ENCODE data around the gene CD83. TPM values are rescaled to one million over a fixed set of nuclear protein-coding genes. Genes with fewer than 3 reads are reported as not detected.

Gene CD83
- polyA plus RNA-seq, 3 donors: 10.4 to 12.3 (median 11.3) TPM

DNA sequence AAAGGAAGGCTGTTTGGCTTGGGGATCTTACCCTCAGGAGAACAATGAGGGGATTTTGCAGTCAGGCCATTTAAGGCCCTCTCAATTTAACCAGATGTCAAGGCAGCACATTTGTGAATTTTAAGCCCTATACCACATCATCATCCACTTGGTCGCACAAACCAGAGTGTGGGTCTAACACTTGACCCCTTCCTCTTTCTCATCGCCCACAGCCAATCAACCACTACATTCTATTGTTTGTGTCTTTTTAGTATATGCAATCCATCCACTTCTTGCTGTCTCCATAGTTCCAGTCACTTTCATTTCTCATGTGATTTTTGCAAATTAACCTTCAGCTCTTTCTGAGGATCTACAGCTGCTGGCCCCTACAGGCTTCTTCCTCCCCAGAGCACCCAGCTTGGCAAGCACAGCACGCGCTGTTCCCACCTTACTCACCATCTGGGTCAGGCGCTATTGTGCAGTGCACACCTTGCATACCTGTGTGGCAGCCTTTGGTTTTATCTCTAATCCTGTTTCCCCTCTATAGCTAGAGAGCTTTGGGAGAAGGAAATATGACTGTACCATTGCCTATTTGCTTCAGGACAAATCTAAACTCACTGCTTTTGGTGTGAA is 32.3 kb upstream of the CD83 start:
- DNase-seq (ENCODE audit: extremely low read depth in 1 of 11, low read depth in 9 of 11, low spot score in 4 of 11): no peak

DNA sequence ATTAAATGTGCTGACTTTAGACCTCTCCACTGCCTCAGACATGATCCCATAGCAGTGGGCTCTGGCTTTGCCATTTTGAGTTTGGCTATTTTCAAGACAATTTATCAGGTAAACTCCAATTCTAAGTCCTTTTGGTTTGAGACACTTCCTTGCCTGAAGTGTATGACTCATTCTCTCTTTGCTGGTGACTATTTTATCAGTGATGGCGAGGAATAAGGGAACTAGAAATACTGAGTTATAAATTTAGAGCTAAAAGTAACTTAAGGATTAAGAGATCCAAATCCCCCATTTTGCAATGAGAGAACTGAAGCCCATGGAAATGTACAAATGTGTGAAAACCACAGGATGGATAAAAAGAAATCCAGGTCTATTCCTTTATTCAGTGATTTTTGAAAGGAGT is 30.9 kb upstream of the CD83 start:
- no peak for DNase-seq (ENCODE audit: extremely low read depth in 1 of 11, low read depth in 9 of 11, low spot score in 4 of 11)

DNA sequence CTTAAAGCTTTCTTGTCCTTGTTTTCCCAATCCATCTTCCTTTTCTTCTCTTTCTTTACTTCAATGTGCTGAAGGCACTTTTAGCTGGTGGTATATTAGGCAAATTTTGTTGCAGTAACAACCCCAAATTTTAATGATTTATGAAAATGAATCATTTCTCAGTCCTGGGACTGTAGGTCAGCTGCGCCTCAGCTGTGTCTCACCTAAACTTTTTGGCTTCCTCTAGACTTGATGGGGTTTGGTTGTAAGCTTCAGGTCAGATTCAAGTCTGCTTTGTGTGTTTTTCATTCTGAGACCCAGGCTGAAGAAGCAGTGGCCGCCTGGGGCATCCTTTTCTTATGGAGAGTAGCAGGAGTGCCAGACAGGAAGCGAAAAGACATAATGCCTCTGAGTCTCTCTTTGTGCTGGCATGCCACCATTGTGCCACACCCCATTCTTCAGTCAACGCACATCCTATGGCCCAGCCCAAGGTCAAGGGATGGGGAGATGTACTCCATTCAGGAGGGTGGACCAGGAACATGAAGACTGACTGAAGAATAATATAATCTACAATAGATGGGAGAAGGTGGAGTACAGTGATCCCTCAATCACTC is 28.9 kb upstream of the CD83 start:
- DNase-seq (ENCODE audit: extremely low read depth in 1 of 11, low read depth in 9 of 11, low spot score in 4 of 11): no peak

DNA sequence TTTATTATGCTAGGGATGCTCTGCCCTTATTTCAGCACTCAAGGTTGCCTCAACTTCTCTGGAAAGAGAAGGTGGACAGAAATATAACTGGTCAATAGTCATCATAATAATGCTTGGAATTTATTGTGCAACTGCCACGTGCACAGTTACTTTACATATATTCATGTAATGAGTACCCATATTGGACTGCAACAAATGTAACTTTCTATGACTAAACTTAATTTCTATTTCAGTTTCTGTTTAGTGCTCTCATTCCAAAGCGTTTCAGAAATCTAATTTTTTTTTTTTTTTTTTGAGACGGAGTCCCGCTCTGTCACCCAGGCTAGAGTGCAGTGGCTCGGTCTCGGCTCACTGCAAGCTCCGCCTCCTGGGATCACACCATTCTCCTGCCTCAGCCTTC is 28.3 kb upstream of the CD83 start:
- no peak for DNase-seq (ENCODE audit: extremely low read depth in 1 of 11, low read depth in 9 of 11, low spot score in 4 of 11)

DNA sequence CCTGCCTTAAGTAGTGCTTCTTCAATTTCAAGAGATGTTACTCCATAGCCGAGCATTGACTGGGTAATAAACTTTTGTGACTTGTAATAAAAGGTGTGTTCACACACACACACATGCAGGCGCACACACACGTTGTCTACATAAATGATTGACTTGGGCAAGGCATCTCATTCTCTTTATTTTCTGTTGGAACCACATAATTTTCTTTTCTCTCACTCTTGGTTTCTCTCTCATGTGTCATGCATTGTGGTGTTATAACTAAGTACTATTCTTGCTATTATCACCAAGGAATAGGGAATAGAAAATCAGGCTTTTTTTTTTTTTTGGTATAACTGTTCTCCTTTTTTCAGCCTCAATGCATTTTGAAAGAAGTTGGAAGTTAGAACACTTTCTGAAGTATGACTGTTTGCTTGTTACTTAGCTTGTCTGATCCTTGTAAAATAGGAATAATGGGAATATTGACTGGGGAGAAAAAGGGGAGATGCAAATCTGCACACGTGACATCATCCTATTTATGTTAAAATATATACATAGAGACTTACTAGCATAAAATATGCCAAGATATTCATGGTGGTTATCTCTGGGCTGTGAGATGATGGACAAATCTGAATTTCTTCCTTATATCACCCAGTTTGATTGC is 26.1 kb upstream of the CD83 start:
- no peak for DNase-seq (ENCODE audit: extremely low read depth in 1 of 11, low read depth in 9 of 11, low spot score in 4 of 11)

DNA sequence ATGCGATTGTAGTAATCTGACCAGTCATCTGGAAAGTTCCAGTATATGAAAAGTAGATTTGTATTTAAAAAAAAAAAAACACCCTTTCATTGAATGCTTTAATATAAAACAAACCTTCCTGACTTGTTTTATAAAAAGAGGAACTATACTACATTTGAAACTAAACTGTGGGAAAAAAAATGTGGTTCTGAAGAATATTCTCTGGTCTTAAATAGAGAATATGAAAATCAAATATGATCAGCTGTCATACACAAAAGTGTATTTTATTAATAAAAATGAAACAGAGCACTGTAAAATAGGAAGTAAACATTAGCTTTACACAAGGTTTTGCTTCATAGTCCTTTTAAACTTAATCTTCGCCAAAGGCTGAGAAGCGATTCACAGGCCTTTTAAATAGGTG is 25.3 kb upstream of the CD83 start:
- no peak for DNase-seq (ENCODE audit: extremely low read depth in 1 of 11, low read depth in 9 of 11, low spot score in 4 of 11)

DNA sequence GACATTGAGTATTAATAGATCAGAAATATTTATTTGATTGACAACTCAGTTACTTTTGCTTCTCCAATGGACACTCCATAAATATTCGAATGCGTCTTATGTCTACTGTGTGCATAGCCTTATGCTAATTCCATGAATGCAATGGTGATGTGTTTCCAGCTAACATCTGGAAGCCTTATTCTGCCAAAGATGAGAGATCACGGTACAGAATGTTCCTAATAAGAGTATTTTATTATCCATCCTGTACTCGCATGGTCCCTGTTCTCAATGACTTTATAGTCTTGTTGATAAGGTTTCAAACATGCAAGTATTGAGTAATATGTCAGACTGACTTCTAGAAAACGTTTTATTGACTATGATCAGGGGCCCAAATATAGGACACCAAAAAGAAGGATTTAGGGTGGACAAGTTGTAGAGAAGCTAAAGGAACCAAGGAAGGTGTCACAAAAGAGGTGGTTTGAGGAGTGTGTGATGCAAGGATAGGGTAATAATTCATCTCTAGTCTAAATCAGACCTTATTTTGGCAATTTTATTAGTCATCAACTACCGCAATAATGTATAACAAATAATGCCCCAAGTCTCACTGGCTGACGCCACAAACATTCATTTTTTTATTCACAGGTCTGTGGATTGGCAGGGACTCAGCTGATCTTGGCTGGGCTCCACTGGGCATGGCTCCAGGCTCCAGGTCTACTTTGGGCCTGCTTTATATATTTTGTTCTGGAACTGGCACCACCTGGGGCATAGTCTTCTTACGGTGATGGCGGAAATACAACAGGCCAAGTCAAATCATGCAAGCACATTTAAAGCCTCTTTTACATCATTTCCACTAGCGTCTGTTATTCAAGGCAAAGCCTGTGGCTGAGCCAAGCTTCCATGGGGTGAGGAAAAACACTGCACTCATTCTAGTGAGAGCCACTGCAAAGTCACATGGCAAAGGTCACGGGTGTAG is 24.5 kb upstream of the CD83 start:
- DNase-seq (ENCODE audit: extremely low read depth in 1 of 11, low read depth in 9 of 11, low spot score in 4 of 11): no peak

DNA sequence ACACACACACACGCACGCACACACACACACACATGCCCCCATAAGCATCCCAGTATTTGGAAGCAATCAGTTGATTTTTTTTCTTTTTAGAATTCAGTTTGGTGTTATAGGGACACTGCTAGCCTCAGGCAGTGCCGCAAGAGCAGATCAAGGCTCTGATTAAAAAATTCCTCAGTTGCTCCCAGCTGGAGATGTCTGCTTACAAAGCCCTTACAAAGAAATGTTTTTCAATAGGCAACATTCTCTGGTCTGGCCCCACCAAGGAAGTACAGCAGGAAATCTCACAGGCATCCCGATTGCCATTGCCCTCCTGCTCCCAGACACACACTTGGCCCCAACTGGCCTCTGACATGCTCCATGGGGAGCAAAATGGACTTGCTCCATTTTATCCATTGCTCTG is 22.9 kb upstream of the CD83 start:
- no peak for DNase-seq (ENCODE audit: extremely low read depth in 1 of 11, low read depth in 9 of 11, low spot score in 4 of 11)

DNA sequence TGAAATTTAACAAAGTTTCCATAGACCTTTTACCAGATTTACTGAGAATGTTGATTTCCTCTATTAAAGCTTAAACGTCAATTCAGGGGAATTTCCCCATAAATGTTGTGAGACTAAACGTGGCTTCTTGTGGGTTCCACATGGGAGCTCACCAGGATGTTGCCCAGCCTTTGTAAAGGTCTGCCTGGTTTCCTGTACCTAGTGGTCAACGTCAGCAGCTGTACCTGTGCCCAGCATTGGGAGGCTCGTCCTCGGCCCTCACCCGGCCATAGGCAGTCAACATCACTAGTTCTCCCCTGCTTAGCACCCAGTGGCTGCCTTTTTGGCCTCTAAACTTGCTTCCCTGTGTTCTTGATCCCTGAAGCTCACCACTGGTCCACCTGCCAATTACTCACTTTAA is 22.1 kb upstream of the CD83 start:
- DNase-seq (ENCODE audit: extremely low read depth in 1 of 11, low read depth in 9 of 11, low spot score in 4 of 11): no peak

DNA sequence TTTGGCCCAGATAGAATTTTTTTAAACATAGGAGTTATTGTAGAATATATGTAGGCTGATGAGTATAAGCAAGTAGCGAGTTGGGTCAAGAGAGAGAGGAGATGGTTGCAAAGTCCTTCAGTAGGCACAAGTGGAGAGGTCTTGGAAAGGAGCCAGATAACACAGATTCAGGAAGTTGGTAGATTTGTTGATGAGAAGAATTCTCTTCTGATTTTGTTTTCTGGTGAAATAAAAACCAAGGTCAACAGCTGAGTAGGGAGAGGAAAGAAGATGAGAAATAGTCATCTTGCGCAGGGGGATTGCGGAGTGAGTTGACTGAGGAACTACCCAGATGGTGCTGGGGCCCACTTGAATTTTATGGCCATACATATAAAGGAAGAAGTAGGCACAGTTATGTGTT is 17.4 kb upstream of the CD83 start:
- no peak for DNase-seq (ENCODE audit: extremely low read depth in 1 of 11, low read depth in 9 of 11, low spot score in 4 of 11)

DNA sequence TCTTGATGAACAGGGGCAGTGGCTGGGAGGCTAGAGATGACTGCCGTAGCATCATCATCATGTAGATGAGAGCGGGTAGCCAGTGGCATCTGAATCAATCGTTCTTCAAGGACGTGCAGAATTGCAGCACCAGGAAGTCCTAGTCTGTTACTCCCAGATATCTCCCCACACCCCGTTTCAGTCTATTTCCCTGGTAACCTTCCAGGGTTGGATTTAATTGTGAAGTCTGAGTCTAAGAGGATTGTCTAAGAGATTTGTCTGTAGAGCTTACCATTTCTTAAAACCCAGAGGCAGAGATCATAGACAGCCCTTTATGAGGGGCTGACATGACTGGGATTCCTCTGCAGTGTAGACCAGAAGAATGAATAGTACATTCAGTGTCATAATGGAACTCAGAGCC is 16.6 kb upstream of the CD83 start:
- DNase-seq (ENCODE audit: extremely low read depth in 1 of 11, low read depth in 9 of 11, low spot score in 4 of 11): no peak

DNA sequence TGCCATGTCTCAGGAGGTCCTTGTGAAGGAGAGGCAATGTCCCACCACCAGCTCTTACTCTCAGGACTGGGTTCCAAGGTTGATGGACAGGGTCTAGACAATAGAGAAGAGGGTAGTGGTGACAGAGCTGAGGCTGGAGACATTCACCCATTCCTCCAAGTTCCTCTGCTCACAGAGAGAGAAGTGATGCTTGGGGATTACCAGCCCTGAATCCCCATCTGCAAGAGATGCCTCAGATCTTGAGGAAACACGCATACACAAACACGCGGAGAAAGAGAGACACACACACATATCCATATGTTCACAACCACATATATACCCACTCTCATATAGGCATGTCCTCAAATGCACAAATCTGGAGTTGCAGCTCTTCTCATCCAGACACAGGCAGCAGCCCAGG is 15.2 kb upstream of the CD83 start:
- no peak for DNase-seq (ENCODE audit: extremely low read depth in 1 of 11, low read depth in 9 of 11, low spot score in 4 of 11)

DNA sequence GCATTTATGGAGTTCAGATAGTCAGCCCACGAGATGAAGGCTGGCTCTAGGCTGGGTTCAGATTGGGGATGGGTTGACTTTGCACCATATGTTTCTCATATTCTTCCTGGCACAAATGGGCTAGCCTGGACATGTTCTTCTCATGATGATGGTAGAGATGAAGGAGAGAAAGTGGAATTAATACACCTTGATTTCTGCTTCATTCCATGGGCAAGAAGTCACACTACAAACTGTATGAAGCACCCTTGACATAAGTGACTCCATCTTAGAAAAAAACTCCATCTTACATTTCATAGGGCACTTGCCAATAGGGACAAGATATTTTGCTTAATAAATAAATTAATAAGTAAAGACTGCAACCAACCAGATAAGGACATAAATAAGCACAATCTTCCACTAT is 12.0 kb upstream of the CD83 start:
- DNase-seq (ENCODE audit: extremely low read depth in 1 of 11, low read depth in 9 of 11, low spot score in 4 of 11): no peak

DNA sequence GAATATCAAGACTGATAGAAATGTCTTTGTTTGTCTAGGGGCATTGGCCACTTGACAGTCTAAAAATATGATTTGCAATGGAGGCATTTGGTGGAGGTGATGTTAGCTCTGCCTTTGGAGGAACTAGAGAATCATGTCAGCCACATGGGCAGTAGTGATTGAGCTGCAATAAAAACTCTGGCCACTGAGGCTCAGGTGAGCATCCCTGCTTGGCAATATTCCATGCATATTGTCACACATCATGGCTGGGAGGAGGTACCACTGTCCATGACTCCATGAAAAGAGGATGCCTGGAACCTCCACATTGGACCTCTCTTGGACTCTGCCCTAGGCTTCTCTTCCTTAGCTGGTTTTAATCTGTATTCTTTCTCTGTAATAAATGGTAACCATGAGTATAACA is 10.6 kb upstream of the CD83 start:
- no peak for DNase-seq (ENCODE audit: extremely low read depth in 1 of 11, low read depth in 9 of 11, low spot score in 4 of 11)

DNA sequence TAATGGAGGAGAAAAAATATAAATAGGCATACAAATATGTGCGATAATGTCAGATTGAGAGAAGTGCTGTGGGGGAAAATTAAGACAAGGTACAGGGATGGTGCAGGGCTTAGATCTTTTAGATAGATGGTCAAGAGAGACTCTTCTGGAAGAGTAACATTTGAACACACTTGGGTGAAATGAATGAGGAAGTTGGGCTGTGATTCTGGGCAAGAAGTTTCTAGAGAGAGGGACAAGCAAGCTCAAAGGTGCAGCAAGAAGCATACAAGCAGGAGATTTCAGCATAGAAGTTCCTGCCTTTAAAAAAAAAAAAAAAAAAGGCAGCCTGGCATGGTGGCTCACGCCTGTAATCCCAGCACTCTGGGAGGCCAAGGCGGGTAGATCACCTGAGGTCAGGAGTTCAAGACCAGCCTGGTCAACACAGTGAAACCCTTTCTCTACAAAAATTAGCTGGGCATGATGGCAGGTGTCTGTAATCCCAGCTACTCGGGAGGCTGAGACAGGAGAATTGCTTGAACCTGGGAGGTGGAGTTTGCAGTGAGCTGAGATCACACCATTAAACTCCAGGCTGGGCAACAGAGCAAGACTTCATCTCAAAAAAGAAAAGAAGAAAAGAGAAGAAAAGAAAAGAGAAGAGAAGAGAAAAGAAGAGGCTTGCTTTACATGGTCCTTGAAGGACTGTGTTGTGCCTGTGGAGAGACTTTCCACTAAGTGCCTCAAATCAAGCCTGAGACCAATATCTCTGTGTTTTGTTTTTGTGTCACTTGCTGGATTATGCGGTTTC is 9.7 kb upstream of the CD83 start:
- no peak for DNase-seq (ENCODE audit: extremely low read depth in 1 of 11, low read depth in 9 of 11, low spot score in 4 of 11)

DNA sequence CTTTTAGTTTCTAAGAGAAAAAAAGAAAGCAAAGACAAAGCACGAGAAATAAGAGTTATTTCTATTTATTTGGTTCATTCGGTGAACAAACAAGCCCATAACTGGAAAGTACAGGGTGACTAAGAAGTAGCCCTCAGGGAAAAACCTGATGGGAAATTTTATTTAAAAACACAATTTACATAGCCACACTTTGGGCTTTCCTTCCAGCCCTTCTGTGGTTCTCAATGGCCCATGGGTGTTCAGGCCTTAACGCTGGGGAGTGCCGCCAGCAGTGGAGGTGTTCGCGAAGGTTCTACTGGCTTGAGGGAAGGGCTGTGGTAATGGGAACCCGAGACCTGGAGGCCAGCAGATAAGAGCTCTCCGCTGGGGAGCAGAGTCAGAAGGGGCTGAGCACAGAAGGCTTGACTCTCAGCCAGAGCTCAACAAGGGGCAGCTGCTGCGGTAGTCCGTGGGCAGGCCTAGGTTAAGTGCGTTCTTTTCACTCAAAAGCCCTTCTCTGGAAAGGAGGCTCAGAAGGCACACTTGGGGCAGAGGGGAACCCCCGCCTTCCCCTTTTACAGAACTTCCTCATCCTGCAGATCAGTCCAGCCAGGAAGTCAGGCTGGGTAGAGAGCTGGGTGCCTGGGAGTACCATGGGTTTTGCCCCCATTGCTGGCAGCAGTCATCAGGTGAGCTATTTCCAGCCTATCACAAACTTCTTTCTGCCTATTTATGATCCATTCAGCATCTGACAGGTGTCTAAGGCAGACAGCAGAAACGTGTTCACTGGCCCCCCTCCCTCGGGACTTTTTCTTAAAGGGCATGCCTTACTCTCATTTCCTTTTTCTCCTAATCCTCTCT is 8.8 kb upstream of the CD83 start:
- DNase-seq (ENCODE audit: extremely low read depth in 1 of 11, low read depth in 9 of 11, low spot score in 4 of 11): no peak

DNA sequence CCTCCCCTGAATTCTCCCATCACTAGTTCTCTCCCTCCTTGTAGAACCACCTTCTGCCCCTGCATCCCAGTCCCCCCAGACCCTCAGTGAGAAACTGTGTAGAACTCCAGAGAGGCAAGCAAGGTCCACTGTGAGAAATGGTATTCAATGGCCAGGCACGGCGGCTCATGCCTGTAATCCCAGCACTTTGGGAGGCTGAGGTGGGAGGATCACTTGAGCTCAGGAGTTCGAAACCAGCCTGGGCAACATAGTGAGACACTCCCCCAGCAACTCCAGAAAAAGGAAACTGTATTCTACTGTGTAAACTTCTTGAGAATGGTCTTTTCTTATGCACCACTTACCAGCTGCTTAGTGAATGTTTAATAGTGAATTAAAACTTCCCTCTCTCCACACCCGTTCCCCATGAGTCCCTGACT is 8.2 kb upstream of the CD83 start:
- DNase-seq (ENCODE audit: extremely low read depth in 1 of 11, low read depth in 9 of 11, low spot score in 4 of 11): no peak
